OCI-LY1 (cell line): Measurements from ENCODE around the gene MAGEE1.

ENCODE experiments used
- H2AFZ ChIP-seq: fragments of 200-600 bp; sonication (generic), shearing (Covaris generic); 2 replicates; pipeline ENCODE4 v1.6.0; 2014; ENCODE audit warnings: antibody characterized with exemption, mild to moderate bottlenecking, low read length
- H3F3A ChIP-seq: fragments of 200-600 bp; sonication (generic), shearing (Covaris generic); 2 replicates; pipeline ENCODE4 v1.6.0; 2014; ENCODE audit warnings: mild to moderate bottlenecking, antibody characterized with exemption, low read length, moderate library complexity; ENCODE audit not compliant: insufficient read depth
- H3K27ac ChIP-seq: fragments of 200-600 bp; sonication (generic); 2 replicates; pipeline ENCODE4 v1.5.1; 2014; ENCODE audit warnings: low read length, mixed run types, mild to moderate bottlenecking, low read depth; ENCODE audit not compliant: poor library complexity, severe bottlenecking
- H3K27me3 ChIP-seq: fragments of 200-600 bp; sonication (generic); 2 replicates; pipeline ENCODE4 v1.6.0; 2014; ENCODE audit warnings: antibody characterized with exemption, mild to moderate bottlenecking, low read length, moderate library complexity; ENCODE audit not compliant: insufficient read depth
- H3K36me3 ChIP-seq: fragments of 200-600 bp; sonication (generic); 2 replicates; pipeline ENCODE4 v1.6.1; 2014; ENCODE audit warnings: mild to moderate bottlenecking, antibody characterized with exemption, low read length, moderate library complexity, mixed read lengths; ENCODE audit not compliant: insufficient read depth
- H3K4me1 ChIP-seq: fragments of 200-600 bp; sonication (generic); 2 replicates; pipeline ENCODE4 v1.5.1; 2014; ENCODE audit warnings: mild to moderate bottlenecking, low read length, moderate library complexity; ENCODE audit not compliant: insufficient read depth, severe bottlenecking
- H3K4me2 ChIP-seq: fragments of 200-600 bp; sonication (generic), shearing (Covaris generic); 2 replicates; pipeline ENCODE4 v1.6.1; 2014; ENCODE audit warnings: low read length
- H3K4me3 ChIP-seq: fragments of 200-600 bp; sonication (generic); 2 replicates; pipeline ENCODE4 v1.5.1; 2014; ENCODE audit warnings: low read length, low read depth, mild to moderate bottlenecking, mixed read lengths; ENCODE audit not compliant: poor library complexity, severe bottlenecking
- H3K79me2 ChIP-seq: fragments of 200-600 bp; shearing (Covaris generic); 2 replicates; pipeline ENCODE4 v1.6.1; 2016; ENCODE audit warnings: mixed run types, low read length, mixed read lengths; ENCODE audit not compliant: insufficient read depth
- H3K9ac ChIP-seq: fragments of 200-600 bp; sonication (generic), shearing (Covaris generic); 2 replicates; pipeline ENCODE4 v1.6.1; 2014; ENCODE audit warnings: mild to moderate bottlenecking, low read length, mixed read lengths
- H3K9me2 ChIP-seq: fragments of 200-600 bp; sonication (generic), shearing (Covaris generic); 2 replicates; pipeline ENCODE4 v1.6.1; 2014; ENCODE audit warnings: low read depth, mild to moderate bottlenecking, low read length, mixed read lengths
- H3K9me3 ChIP-seq: fragments of 200-600 bp; shearing (Covaris generic); 2 replicates; pipeline ENCODE4 v1.6.1; 2014; ENCODE audit warnings: low read length, mixed read lengths
- H4K20me1 ChIP-seq: fragments of 200-600 bp; sonication (generic), shearing (Covaris generic); 2 replicates; pipeline ENCODE4 v1.6.0; 2016; ENCODE audit warnings: mild to moderate bottlenecking, low read length; ENCODE audit not compliant: insufficient read depth
- EZH2 ChIP-seq: fragments of 200-600 bp; sonication (generic), shearing (Covaris generic); IDR thresholded peaks from 2 replicates; pipeline ENCODE4 v1.8.0; 2017; ENCODE audit warnings: borderline replicate concordance, mixed run types, mild to moderate bottlenecking, antibody characterized with exemption, low read length, moderate library complexity, mixed read lengths
- TF ChIP-seq, protein P1 (sequence below): fragments of 200-600 bp; sonication (generic), shearing (Covaris generic); IDR thresholded peaks from 2 replicates; pipeline ENCODE4 v1.5.1; 2017; ENCODE audit warnings: mild to moderate bottlenecking, antibody characterized with exemption, low read length, moderate library complexity, mixed read lengths

The MAGEE1 gene

DNA sequence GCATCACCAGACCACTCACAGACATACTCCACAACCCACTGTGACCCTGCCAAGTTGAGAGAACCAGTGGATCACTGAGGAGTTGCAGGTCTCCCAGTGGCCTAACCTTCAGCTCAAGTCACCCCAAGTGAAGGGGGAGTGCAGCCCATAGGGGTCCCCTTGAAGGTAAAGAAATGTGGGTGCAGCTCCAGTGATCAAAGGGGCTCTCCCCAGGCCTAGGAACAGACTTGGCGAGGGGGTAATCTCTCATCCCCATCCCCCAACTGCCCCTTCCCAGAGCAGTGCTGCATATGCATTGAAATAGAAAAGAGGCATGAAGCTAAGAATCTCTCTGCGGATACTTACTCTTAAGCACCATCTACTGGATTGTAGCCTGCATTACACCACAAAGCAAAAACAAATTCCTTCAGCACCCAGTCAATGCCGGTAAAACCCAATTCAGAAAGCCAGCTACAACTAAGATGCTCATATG is 27.0 kb downstream of the MAGEE1 start:
- TF ChIP-seq, protein P1, sequence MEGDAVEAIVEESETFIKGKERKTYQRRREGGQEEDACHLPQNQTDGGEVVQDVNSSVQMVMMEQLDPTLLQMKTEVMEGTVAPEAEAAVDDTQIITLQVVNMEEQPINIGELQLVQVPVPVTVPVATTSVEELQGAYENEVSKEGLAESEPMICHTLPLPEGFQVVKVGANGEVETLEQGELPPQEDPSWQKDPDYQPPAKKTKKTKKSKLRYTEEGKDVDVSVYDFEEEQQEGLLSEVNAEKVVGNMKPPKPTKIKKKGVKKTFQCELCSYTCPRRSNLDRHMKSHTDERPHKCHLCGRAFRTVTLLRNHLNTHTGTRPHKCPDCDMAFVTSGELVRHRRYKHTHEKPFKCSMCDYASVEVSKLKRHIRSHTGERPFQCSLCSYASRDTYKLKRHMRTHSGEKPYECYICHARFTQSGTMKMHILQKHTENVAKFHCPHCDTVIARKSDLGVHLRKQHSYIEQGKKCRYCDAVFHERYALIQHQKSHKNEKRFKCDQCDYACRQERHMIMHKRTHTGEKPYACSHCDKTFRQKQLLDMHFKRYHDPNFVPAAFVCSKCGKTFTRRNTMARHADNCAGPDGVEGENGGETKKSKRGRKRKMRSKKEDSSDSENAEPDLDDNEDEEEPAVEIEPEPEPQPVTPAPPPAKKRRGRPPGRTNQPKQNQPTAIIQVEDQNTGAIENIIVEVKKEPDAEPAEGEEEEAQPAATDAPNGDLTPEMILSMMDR: peak; percentile 44; the same call in 1 of the 2 replicates
- no peak for TF ChIP-seq EZH2
- H3K9me3 ChIP-seq: no peaks in the 10 kb centered on the region
- H3K9ac ChIP-seq: no peak overlapping the region
- H3F3A ChIP-seq: no peaks in the 10 kb centered on the region
- no peaks in the 10 kb centered on the region for H3K79me2 ChIP-seq
- H3K4me1 ChIP-seq: no peaks in the 10 kb centered on the region
- H3K9me2 ChIP-seq: no peaks in the 10 kb centered on the region
- H3K4me2 ChIP-seq: no peak overlapping the region
- H3K4me3 ChIP-seq: no peak overlapping the region
- H3K27me3 ChIP-seq: no peaks in the 10 kb centered on the region
- H3K27ac ChIP-seq: no peak overlapping the region
- H4K20me1 ChIP-seq: no peaks in the 10 kb centered on the region
- H2AFZ ChIP-seq: no peak overlapping the region
- H3K36me3 ChIP-seq: no peaks in the 10 kb centered on the region

DNA sequence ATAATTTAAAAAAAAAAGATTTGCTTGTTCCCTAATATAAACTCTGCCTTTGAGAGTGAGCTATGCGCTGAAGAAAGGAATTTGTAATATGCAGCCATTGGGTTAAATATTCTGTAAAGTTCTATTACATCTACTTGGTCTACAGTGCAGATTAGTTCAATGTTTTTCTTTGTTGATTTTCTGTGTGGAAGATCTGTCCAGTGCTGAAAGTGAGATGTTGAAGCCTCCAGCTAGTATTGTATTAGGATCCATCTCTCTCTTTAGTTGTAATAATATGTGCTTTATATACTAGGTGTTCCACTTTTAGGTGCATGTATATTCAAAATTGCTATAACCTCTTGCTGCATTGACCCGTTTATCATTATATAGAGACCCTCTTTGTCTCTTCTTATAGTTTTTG is 49.8 kb downstream of the MAGEE1 start:
- Histone ChIP-seq H3K4me1 (no peaks in the 10 kb centered on the region), H3K9me3 (no peaks in the 10 kb centered on the region), H3K36me3 (no peaks in the 10 kb centered on the region)

More for the DNA sequence above, 49.8 kb downstream of the MAGEE1 start:
- no peaks in the 10 kb centered on the region for H3K9me2 ChIP-seq
- no peaks in the 10 kb centered on the region for H4K20me1 ChIP-seq
- H3K9ac ChIP-seq: no peak overlapping the region
- no peak overlapping the region for H3K4me2 ChIP-seq
- H3F3A ChIP-seq: no peaks in the 10 kb centered on the region
- H3K27me3 ChIP-seq: no peaks in the 10 kb centered on the region
- TF ChIP-seq EZH2: no peak
- TF ChIP-seq, protein P1: no peak
- H3K79me2 ChIP-seq: no peaks in the 10 kb centered on the region
- no peak overlapping the region for H2AFZ ChIP-seq
- H3K4me3 ChIP-seq: no peak overlapping the region
- no peak overlapping the region for H3K27ac ChIP-seq
